ENCODE data around the gene COL4A4.

The COL4A4 gene

GRCh38 chr2:227161947-227162346 is 2.1 kb downstream of the COL4A4 start:
- DNase-seq: no peak

GRCh38 chr2:227160164-227160563 is 3.8 kb downstream of the COL4A4 start:
- no peak for DNase-seq

- DNase-seq: no peak
Observed at GRCh38 chr2:227154986-227155774, 8.8 kb downstream of the COL4A4 start.

- no peak for DNase-seq
Observed at GRCh38 chr2:227153758-227154486, 10.1 kb downstream of the COL4A4 start.

GRCh38 chr2:227153307-227153706 is 10.7 kb downstream of the COL4A4 start:
- no peak for DNase-seq

GRCh38 chr2:227152093-227152766 is 11.8 kb downstream of the COL4A4 start:
- DNase-seq: no peak

GRCh38 chr2:227150222-227150936 is 13.6 kb downstream of the COL4A4 start:
- DNase-seq: no peak

- DNase-seq: no peak
Observed at GRCh38 chr2:227148106-227148505, 15.9 kb downstream of the COL4A4 start.

GRCh38 chr2:227147023-227147422 is 17.0 kb downstream of the COL4A4 start:
- DNase-seq: no peak

GRCh38 chr2:227146456-227146855 is 17.5 kb downstream of the COL4A4 start:
- DNase-seq: no peak

- DNase-seq: no peak
Observed at GRCh38 chr2:227143895-227144294, 20.1 kb downstream of the COL4A4 start.

GRCh38 chr2:227141301-227141700 is 22.7 kb downstream of the COL4A4 start:
- no peak for DNase-seq

GRCh38 chr2:227134591-227134990 is 29.4 kb downstream of the COL4A4 start:
- DNase-seq: no peak

- no peak for DNase-seq
Observed at GRCh38 chr2:227132986-227133385, 31.0 kb downstream of the COL4A4 start.

GRCh38 chr2:227130636-227131035 is 33.4 kb downstream of the COL4A4 start:
- no peak for DNase-seq

- DNase-seq: no peak
Observed at GRCh38 chr2:227127201-227127600, 36.8 kb downstream of the COL4A4 start.

- no peak for DNase-seq
Observed at GRCh38 chr2:227125506-227125905, 38.5 kb downstream of the COL4A4 start.

- DNase-seq: no peak
Observed at GRCh38 chr2:227124811-227125210, 39.2 kb downstream of the COL4A4 start.

GRCh38 chr2:227123697-227124096 is 40.3 kb downstream of the COL4A4 start:
- no peak for DNase-seq

GRCh38 chr2:227118353-227118752 is 45.7 kb downstream of the COL4A4 start:
- no peak for DNase-seq

- DNase-seq: peak in 1 of 51 donors; percentile 1
Observed at GRCh38 chr2:227117852-227118251, 46.2 kb downstream of the COL4A4 start.

- no peak for DNase-seq
Observed at GRCh38 chr2:227117027-227117426, 47.0 kb downstream of the COL4A4 start.
